GM13976 (cell line): Measurements from ENCODE around the gene DNM2.

ENCODE experiments used
- DNase-seq: peaks from one replicate; pipeline ENCODE4 v3.0.0; 2012; ENCODE audit warnings: low spot score
- CTCF ChIP-seq: IDR thresholded peaks from 2 replicates; pipeline ENCODE4 v1.5.1; 2012; ENCODE audit warnings: borderline replicate concordance, mild to moderate bottlenecking; ENCODE audit not compliant: insufficient read depth; ENCODE audit errors: extremely low read depth, missing control alignments, control extremely low read depth
- in situ Hi-C: fragments of 300-500 bp; cut with MboI; formaldehyde crosslinking; loops from one replicate; pipeline ENCODE4 v1.12.0; 2022; ENCODE audit warnings: low sequenced_read_pairs, mixed read lengths, inconsistent platforms; ENCODE audit not compliant: unreplicated experiment

The DNM2 gene

GRCh38 chr19:10683582-10683981, 34.3 kb upstream of the DNM2 start:
- TF ChIP-seq CTCF = no peak
- in situ Hi-C loops = no loop called here
- no peak for DNase-seq

GRCh38 chr19:10685210-10685609, 32.7 kb upstream of the DNM2 start:
- DNase-seq = no peak
- no peak for TF ChIP-seq CTCF
- in situ Hi-C loops = no loop called here

GRCh38 chr19:10686193-10686592, 31.7 kb upstream of the DNM2 start:
- no peak for TF ChIP-seq CTCF

GRCh38 chr19:10686661-10687517, 31.0 kb upstream of the DNM2 start:
- in situ Hi-C loops = no loop called here
- TF ChIP-seq CTCF = no peak
- no peak for DNase-seq

More at GRCh38 chr19:10686193-10686592, 31.7 kb upstream of the DNM2 start:
- no peak for DNase-seq
- in situ Hi-C loops = no loop called here

- no peak for DNase-seq
- in situ Hi-C loops = no loop called here
- TF ChIP-seq CTCF = no peak
Measured at GRCh38 chr19:10687518-10688288, 30.2 kb upstream of the DNM2 start.

- DNase-seq = no peak
- TF ChIP-seq CTCF = no peak
- in situ Hi-C loops = no loop called here
Measured at GRCh38 chr19:10688545-10689280, 29.2 kb upstream of the DNM2 start.
